Kidney (tissue), 14 donors: ENCODE measurements around the gene APOA4. TPM values are rescaled to one million over a fixed set of nuclear protein-coding genes. Genes with fewer than 3 reads are reported as not detected.
A peak's percentile ranks its signal among the peaks of the same experiment; 100 is the strongest.

Experiments used
- DNase-seq, 5 donors: peaks; one replicate each; pipeline ENCODE4 v3.0.0-alpha.2; 2013 to 2020
- FAIRE-seq: peaks from 2 replicates; lab custom pipeline; 2012; peaks lifted over from hg19 to GRCh38; lab: Jason Lieb, UNC
- H3K27ac ChIP-seq, 2 donors: one replicate each; pipeline ENCODE4 v1.7.0; 2013; ENCODE audit warnings: low read depth in 2 of 2, low read length in 2 of 2, inconsistent platforms in 1 of 2
- H3K27me3 ChIP-seq: one replicate; pipeline ENCODE4 v1.7.1; 2013; ENCODE audit warnings: low read length, inconsistent platforms; ENCODE audit not compliant: control insufficient read depth, insufficient read depth
- H3K36me3 ChIP-seq, 3 donors: one replicate each; pipeline versions ENCODE4 v1.7.0 to v1.7.1; 2013; ENCODE audit warnings: low read length in 3 of 3, control low read depth in 1 of 3, inconsistent platforms in 1 of 3; ENCODE audit not compliant: insufficient read depth in 3 of 3, control insufficient read depth in 2 of 3
- H3K4me1 ChIP-seq, 3 donors: one replicate each; pipeline versions ENCODE4 v1.7.0 to v1.7.1; 2013; ENCODE audit warnings: low read length in 3 of 3, inconsistent platforms in 1 of 3, low read depth in 1 of 3; ENCODE audit not compliant: control insufficient read depth in 2 of 3, insufficient read depth in 2 of 3
- H3K4me3 ChIP-seq, 3 donors: one replicate each; pipeline versions ENCODE4 v1.7.0 to v1.8.1; 2013; ENCODE audit warnings: low read length in 3 of 3, control low read depth in 1 of 3, inconsistent platforms in 1 of 3
- H3K9ac ChIP-seq, 3 donors: one replicate each; pipeline versions ENCODE4 v1.7.0 to v1.7.1; 2013; ENCODE audit warnings: low read length in 3 of 3, control low read depth in 1 of 3, inconsistent platforms in 1 of 3
- H3K9me3 ChIP-seq, 3 donors: one replicate each; pipeline versions ENCODE4 v1.7.0 to v1.7.1; 2013; ENCODE audit warnings: low read length in 3 of 3, control low read depth in 1 of 3, inconsistent platforms in 1 of 3; ENCODE audit not compliant: control insufficient read depth in 2 of 3, insufficient read depth in 1 of 3
- CTCF ChIP-seq: IDR thresholded peaks from 3 replicates; pipeline ENCODE4 v1.5.1; 2012; ENCODE audit warnings: mild to moderate bottlenecking, moderate library complexity, borderline replicate concordance; ENCODE audit not compliant: insufficient read depth; ENCODE audit errors: extremely low read depth
- intact Hi-C: fragments of 100-400 bp; cut with DNase I; formaldehyde crosslinking; loops from one replicate; pipeline ENCODE4 v1.11.1; 2022
- polyA plus RNA-seq: library from polyadenylated mRNA; stranded (reverse); fragments of 350-450 nt; fragmentation: Illumina TruSeq; extraction: RNeasy Lipid Tissue Mini Kit (QIAGEN cat#74804); gene quantifications from one replicate; pipeline ENCODE4 v1.2.3, GENCODE V29; 2014; ENCODE audit warnings: low read depth, low replicate concordance; ENCODE audit not compliant: insufficient read depth
- total RNA-seq: library from RNA; stranded (reverse); fragmentation: NEBNext Ultra II Directional; extraction: Animal tissue kit (Norgen Biotek cat#: 25700); gene quantifications from one replicate; pipeline ENCODE4 v1.2.1, GENCODE V29; 2021
- donor health status: control.
- donor health status: control.
- donor health status: control.
- donor health status: control.
- donor health status: control.
- donor health status: DM: yes; HTN: yes; CAD: no.
- donor health status: Normal renal cell carcinoma (clear cell type).

Gene APOA4
- total and polyA plus RNA-seq, 2 donors from 2014 or later: 0.80 TPM; not detected in 1

GRCh38 chr11:116792869-116793771, 30.0 kb downstream of the APOA4 start:
- DNase-seq: no peak
- Histone ChIP-seq H3K27ac (no peak overlapping the region), H3K36me3 (no peaks in the 10 kb centered on the region), H3K4me1 (peaks cover 0 to 10% (median 6%) of the 10 kb centered on the region in 3 donors), H3K9me3 (no peaks in the 10 kb centered on the region), H3K27me3 (no peaks in the 10 kb centered on the region), H3K4me3 (no peak overlapping the region), H3K9ac (no peak overlapping the region)
- intact Hi-C loops: no loop called here
- FAIRE-seq: no peak
- no peak for TF ChIP-seq CTCF

DNA sequence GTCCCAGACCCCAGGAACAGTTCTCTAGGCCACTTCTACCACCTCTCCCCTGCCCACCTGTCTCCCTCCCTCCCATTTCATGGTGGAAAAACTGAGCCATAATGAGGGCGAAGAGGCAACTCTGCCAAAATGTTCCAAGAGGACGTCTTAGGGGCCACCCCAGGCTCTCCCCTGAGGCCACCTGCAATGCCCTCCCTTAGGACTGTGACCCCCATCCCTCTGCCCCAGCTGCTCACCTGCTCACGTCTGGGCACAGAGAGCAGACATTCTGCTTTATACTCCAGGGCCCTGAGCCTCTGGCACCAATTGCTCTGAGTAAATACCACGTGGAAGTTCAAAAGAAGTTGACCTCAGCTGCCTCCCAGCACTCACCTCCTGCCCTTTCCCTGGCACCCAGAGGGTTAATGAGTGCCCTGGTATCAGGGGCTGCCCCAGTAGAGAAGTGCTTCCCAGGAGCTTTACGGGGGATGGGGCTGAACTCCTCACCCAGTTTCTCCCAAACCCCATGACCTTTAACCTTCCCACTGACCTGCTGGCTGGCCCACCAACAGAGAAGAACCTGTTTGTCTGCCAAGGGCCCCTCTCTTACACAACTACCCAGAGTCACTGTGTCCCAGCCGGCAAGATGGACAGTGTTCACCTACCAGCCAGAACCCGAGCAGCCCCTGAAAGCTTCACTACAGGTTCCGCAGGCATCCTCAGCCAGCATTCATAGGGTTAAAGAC, 30.8 kb downstream of the APOA4 start:
- H3K4me1 ChIP-seq: peaks cover 0 to 10% (median 7%) of the 10 kb centered on the region in 3 donors
- DNase-seq: no peak
- no peaks in the 10 kb centered on the region for H3K27me3 ChIP-seq
- FAIRE-seq: no peak
- no peak overlapping the region for H3K9ac ChIP-seq
- H3K4me3 ChIP-seq: no peak overlapping the region
- H3K9me3 ChIP-seq: no peaks in the 10 kb centered on the region
- H3K27ac ChIP-seq: no peak overlapping the region
- no peaks in the 10 kb centered on the region for H3K36me3 ChIP-seq
- no peak for TF ChIP-seq CTCF
- intact Hi-C loops: no loop called here

GRCh38 chr11:116791813-116792143, 31.3 kb downstream of the APOA4 start, which contains the start of gene APOA5:
Gene APOA5, minus strand, starts transcription at chr11:116791879. Its CDS starts 19 bp downstream, at chr11:116791860.
- intact Hi-C loops: no loop called here
- Histone ChIP-seq H3K4me1 (peaks cover 0 to 15% (median 11%) of the 10 kb centered on the region in 3 donors), H3K27me3 (no peaks in the 10 kb centered on the region), H3K9me3 (no peaks in the 10 kb centered on the region), H3K4me3 (peak within 1 kb of the TSS in 1 of 3 donors; percentile 17), H3K36me3 (no peaks in the 10 kb centered on the region), H3K27ac (no peak within 1 kb of the TSS), H3K9ac (no peak within 1 kb of the TSS)
- TF ChIP-seq CTCF: no peak
- no peak for FAIRE-seq
- no peak for DNase-seq
